ENCODE measurements around the gene NISCH.

Gene NISCH

DNA sequence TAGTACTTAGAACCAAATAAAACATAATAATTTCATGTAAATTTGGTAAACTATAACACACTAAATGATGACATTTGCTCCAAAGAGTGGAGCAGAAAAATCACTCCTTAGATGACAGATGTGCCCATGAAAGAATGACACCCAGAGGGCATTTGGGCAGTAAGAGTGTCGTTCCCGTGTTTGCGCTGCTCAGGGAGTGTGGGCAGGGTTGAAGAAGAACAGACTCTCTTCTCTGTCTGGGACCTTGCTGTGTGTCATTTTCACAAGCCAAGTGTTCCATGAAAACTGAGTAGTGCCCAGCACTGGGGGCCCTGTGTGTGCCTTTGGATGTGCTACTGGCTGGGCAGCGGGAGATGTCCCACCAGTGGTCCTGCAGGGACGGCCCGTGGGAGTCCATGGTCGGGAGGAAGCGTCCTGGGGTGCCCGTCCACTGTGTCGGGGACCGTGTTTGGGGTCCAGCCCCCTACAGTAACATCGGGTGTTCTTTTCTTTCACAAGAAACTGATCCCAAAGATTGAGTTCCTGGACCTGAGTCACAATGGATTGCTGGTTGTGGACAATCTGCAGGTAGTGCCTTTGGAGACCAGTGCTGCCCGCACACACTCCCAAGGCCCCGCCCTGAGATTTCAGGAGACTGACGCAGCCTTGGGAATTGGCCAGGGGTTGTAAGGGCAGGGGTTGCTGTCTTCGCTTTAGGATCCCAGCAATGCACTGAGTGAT is 21.8 kb downstream of the NISCH start:
- DNase-seq, result no peak

DNA sequence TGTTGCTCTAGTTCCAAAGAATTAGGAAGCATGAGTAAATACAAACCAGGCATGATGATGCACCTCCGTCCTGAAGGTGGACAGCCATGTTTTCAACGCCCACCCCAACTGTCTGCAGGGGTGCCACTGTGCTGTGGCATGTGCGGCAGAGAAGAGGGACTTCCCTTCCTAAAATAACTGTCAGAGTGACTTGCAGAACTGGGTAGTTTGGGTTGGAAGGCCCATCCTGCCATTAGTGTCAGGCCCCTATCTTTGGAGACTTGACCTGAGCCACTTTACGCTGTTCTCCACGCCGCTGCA is 22.3 kb downstream of the NISCH start:
- DNase-seq, result no peak

DNA sequence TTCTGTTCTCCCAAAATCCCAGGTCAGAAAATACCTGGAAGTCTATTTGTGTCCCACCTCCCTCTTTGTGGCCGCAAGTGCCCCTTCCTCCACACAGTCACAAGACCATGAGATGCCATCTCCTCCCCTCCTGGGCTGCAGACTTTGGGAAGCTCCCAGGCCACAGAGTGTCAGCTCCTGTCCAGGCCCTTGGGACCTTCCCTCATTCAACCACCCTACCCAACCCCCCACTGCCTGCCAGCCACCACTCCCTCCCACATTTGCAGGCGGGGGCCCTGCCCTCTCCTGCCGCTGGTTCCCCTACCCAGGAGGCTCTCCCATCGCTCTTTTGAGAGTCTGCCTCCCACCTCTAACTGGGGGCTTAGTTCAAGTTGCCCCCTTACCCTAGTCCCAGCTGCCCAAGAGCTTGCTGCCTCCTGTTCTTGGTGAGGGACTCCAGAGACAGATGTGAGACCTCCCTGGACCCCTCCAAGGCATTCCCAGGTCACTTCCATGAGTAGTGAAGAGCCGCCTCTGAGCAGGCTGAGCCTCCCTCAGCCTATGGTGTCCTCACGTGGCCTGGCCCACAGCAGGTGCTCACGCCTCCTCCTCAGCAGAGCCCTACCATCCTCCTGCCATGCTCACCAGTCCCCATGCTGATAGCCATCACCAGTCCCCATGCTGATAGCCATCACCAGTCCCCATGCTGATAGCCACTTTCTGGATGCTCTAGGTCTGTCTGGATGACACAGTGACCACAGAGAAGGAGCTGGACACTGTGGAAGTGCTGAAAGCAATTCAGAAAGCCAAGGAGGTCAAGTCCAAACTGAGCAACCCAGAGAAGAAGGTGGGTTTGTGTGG is 23.9 kb downstream of the NISCH start:
- DNase-seq, result no peak

DNA sequence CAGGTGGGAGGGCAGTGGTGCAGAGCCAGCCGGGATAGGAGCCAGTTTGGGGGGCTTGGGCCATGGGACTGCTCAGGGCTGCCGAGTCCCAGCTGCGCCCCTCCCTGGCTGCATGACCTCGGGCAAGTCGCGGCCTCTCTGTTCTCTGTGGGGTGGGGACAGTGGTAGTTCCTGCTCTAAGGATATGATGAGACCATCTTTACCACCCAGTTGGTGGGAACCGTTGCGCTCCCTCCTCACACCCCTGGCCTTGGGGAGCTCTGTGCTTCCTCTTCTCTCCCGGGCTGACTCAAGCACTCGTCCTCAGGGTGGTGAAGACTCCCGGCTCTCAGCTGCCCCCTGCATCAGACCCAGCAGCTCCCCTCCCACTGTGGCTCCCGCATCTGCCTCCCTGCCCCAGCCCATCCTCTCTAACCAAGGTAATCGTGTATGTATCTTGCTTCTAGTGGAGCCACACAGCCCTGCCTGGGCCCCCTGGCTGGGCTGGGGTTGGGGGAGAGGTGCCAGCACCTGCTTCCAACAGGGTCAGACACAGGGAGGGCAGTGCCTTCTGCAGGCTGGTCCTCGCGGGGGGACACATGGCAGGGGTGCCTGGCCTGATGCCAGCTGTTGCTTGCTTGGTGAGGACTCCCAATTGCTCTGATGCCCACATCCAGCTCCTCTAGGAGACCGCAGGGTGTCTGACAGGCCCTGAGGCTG is 24.6 kb downstream of the NISCH start:
- no peak for DNase-seq

DNA sequence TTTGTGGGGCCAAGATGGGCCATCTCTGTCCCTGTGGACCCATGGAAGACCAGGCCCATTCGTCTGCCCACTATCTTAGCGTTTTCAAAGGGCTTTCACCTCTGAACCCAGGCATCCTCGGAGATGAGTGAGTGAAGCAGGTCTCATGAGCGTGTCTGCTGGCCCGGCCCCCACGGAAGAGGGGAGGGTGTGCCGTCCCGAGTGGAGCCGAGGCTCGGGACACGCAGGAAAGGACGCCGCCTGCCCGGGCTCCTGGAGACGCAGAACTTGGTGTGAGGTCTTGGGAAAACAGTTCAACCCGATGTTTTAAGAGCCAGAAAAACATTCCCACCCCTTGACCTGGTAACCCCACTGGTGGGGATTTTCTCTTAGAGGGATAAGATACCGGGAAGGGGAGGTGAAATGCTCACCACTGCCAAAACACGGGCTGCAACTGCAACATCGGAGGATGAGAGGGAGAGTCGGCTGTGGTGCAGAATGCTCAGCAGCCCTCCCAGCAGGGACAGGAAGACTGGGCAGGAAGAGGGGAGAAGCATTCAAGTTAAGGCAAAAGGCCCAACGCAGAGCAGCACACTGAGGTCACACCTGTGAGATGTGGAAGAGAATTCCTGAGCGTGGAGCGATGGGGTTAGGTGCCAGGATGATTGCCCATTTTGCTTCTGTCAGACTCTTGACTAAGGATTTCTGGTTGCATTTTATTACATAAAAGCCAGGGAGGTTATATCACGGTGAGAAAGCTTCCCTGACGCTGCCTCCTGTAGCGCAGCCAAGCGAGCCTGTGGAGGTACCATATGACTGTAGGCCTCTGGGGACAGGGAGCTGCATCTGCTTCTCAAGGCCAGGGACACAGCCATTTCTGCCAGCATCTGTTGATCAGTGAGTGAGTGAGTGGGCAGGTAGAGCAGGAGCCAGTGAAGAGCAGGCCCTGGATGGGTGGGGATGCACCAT is 25.6 kb downstream of the NISCH start:
- no peak for DNase-seq

DNA sequence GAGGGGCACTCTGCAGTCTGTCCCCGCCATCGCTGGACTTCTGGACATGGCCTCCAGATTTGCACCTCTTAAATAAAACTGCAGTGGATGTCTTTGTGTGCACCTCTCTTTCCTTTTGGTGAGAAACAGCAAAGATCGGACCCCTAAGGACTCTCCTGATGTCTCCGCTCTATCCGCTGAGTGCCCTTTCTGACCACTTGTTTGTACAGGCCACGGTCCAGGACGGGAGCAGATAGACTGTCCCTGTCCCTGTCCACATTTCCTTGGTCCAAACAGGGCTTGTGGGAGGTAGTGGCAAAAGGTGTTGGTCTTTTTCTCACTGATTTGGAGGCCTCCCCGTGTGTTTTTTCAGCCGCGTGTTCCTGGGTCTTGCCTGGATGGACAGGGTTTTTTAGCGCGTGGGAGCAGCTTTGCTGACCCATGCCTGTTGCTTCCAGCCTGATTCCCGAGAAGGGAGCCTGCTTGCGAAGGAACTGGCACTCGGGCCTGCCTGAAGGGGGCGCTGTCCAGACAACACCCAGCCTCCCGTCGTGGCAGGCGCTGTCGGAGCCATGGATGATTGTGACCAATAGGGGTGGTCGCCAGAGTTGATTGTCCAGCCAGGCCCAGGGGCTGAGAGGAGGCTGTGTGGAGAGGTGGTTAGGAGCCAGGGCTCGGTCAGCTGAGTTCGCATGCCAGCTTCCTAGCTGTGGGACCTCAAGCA is 26.6 kb downstream of the NISCH start:
- no peak for DNase-seq

DNA sequence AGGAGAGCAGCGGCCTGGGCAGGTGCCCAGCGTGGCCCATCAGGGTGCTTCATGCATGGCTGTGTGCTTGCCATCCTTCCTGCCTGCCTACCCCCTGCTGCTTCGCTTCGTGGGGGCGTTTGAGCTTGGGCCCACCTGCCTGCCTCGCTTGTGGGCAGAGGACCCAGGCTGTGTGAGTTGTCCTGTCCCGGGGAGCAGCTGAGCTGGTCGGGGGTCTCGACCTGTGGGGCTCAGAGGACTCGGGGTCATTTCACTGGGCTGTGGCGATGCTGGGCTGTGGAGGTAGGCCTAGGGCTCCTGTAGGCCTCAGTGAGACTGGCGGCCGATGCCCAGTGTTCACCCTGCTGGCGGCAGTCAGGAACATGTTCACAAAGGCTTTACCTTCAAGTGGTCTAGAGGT is 27.7 kb downstream of the NISCH start:
- DNase-seq, result no peak

DNA sequence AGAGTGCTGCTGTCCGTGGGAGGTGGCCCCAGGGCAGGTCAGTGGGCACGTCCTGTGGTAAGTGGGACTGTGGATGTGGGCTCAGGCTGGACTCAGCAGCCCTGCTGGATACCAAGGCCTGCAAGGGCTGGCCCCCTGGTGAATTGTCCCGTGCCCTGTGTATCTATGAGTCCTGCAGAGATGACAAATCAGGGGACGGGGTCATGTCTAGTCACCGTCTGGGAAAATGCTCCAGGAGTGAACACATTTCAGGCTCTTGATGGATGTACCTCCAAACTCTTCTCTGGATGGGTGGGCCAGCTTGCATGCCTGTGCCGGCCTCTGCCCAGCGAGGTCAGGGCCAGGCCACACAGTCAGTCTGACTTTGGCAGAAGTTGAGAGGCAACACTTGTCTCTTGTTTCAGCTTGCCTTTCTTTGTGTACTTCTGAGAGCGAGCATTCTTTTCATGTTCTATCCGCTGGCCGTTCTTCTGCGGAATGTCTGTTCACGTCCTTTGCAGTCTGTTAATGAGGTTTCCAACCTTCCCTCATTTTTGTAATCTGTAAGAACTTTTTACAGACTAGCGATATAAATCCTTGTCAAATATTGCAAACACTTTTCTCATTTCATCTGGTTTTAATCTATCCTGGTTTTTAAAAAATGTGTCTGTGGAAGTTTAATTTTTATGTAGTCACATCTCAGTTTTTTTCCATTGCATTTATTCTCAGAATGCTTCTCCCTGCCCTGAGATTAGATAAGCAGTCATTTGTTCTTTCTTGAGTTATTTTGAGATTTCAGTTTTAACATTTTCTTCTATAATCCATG is 28.4 kb downstream of the NISCH start:
- DNase-seq, result peak; percentile 77

DNA sequence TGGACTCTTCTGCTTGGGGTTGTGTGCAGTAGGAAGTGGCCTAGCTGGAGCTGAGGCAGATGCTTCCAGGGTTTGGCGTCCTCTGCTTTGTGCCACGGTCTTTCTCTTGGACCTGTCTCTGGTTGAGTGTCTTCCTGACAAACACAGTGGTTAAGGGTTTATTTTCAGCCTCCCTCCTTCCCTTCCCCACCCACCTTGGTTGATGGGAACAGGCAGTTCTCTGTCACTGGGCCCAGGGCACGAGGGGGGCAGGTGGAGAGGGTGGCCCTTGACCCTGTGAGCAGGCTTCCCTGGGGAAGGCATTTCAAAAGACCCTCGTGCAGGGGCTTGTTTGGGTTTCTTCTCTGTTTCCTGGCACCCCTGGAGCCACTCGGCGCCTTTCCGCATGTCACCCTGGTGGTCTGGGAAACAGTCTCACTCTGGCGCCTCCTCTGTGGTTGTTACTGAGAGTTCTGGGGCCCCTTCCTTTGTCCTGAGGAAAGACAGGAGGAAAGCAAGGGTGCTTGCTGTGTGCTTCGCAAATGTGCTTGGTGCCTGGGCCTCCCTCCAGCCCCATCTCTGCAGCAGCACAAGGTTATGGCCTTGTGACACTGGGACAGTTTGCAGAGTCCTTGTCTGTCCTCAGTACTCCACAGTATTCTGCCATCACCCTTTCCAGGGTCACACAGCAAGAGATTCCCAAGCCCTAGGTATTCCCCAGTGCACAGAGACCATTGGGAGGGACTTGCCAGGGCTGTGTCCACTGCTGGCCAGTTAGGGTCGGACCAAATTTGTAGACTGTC is 29.5 kb downstream of the NISCH start:
- DNase-seq, result no peak

DNA sequence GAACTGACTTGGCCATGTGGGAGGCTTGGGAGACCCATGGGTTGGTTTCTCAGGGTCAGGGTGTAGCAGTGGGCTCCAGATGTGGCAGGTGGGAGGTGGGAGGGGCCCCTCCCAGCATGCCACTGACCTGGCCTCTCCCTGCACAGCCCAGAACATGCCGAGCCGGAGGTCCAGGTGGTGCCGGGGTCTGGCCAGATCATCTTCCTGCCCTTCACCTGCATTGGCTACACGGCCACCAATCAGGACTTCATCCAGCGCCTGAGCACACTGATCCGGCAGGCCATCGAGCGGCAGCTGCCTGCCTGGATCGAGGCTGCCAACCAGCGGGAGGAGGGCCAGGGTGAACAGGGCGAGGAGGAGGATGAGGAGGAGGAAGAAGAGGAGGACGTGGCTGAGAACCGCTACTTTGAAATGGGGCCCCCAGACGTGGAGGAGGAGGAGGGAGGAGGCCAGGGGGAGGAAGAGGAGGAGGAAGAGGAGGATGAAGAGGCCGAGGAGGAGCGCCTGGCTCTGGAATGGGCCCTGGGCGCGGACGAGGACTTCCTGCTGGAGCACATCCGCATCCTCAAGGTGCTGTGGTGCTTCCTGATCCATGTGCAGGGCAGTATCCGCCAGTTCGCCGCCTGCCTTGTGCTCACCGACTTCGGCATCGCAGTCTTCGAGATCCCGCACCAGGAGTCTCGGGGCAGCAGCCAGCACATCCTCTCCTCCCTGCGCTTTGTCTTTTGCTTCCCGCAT is 31.8 kb downstream of the NISCH start:
- DNase-seq, result no peak

DNA sequence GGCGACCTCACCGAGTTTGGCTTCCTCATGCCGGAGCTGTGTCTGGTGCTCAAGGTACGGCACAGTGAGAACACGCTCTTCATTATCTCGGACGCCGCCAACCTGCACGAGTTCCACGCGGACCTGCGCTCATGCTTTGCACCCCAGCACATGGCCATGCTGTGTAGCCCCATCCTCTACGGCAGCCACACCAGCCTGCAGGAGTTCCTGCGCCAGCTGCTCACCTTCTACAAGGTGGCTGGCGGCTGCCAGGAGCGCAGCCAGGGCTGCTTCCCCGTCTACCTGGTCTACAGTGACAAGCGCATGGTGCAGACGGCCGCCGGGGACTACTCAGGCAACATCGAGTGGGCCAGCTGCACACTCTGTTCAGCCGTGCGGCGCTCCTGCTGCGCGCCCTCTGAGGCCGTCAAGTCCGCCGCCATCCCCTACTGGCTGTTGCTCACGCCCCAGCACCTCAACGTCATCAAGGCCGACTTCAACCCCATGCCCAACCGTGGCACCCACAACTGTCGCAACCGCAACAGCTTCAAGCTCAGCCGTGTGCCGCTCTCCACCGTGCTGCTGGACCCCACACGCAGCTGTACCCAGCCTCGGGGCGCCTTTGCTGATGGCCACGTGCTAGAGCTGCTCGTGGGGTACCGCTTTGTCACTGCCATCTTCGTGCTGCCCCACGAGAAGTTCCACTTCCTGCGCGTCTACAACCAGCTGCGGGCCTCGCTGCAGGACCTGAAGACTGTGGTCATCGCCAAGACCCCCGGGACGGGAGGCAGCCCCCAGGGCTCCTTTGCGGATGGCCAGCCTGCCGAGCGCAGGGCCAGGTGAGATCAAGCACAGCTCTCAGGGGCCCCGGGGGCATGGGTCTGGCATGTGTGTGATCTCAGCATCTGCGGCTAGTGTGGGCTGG is 32.6 kb downstream of the NISCH start:
- DNase-seq, result no peak

DNA sequence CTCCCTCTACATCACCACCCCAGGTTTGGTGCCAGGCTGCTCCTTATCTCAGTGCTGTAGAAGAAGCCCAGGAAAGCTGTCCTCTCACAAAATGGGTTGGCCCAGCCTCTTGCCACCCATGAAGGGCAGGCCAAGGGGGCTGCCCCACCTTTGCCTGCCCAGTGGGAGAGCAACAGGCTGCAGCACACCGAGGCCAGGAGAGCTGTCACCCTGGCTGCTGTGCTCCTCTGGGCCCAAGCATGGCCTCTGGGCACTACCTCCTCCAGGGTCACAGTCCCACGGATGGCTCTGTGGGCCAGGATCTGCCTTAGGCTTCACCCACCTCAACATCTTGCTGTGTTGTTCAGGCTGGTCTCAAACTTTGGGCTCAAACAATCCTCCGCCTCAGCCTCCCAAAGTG is 33.3 kb downstream of the NISCH start:
- no peak for DNase-seq

DNA sequence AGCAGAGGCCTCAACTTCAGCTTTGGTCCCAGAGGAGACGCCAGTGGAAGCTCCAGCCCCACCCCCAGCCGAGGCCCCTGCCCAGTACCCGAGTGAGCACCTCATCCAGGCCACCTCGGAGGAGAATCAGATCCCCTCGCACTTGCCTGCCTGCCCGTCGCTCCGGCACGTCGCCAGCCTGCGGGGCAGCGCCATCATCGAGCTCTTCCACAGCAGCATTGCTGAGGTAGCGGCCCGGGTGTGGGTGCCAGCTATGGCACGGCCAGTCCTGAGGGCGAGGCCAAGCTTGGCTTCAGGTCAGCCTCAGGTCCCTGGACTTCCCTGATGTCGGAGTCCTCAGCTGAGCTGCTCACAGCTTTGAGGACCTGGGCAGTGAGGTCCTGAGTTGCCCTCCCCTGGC is 34.0 kb downstream of the NISCH start:
- no peak for DNase-seq

DNA sequence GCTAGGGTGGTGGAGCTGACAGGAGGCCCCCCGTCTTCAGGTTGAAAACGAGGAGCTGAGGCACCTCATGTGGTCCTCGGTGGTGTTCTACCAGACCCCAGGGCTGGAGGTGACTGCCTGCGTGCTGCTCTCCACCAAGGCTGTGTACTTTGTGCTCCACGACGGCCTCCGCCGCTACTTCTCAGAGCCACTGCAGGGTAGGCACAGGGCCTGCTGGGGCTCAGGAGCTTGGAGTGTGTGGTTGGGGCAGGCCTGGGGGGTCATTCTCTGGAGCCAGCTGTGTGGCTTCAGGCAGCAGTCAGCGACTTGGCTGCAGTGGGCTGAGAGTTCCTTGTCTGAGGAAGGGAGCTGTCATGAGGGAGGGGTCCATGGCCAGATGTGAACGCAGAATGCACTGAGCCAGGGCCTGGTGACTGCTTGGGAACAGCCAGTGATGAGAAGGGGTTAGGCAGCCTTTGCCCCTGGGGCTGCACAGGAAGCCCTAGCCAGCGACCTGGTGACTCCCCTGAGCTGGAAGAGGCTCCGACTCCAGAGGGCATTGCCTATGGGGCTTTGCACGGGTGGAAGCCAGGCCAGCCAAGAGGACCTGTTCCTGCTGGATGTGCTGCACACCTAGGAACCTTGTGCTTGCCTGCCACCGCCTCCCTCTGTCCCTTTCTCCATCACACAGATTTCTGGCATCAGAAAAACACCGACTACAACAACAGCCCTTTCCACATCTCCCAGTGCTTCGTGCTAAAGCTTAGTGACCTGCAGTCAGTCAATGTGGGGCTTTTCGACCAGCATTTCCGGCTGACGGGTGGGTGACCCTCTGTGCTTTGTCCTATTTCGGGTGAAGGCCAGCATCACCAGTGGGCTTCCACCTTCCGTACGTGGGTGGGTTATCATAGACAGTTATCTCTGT is 34.9 kb downstream of the NISCH start:
- no peak for DNase-seq

DNA sequence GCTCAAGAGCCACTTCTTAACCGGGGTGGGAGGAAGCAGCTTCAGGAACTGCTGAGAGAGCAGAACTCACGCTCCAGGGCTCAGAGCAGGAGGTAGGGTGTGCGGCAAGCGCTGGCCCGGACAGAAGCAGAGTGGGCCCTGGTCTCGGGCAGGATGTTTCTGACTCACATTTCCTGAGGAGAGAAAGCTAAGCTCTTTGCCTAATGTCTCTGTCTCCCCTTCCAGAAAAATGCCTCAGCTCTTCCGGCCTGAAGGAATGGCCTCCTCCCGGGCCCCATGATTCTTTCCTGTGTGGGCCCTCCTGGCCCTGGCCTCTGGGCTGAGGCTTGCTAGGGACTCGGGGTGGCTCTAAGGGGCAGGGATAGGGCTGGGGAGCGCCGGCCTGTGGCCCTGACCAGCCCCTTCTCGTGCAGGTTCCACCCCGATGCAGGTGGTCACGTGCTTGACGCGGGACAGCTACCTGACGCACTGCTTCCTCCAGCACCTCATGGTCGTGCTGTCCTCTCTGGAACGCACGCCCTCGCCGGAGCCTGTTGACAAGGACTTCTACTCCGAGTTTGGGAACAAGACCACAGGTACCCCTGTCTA is 35.6 kb downstream of the NISCH start:
- no peak for DNase-seq

DNA sequence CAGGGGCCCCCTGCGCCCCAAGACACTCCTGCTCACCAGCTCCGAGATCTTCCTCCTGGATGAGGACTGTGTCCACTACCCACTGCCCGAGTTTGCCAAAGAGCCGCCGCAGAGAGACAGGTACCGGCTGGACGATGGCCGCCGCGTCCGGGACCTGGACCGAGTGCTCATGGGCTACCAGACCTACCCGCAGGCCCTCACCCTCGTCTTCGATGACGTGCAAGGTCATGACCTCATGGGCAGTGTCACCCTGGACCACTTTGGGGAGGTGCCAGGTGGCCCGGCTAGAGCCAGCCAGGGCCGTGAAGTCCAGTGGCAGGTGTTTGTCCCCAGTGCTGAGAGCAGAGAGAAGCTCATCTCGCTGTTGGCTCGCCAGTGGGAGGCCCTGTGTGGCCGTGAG is 36.7 kb downstream of the NISCH start:
- DNase-seq, result no peak

Data from fibroblast of skin of right quadriceps (primary cell).